ENCODE measurements around the gene NACC2. TPM values are rescaled to one million over a fixed set of nuclear protein-coding genes. Genes with fewer than 3 reads are reported as not detected.

The NACC2 gene
- total RNA-seq, 4 donors from 2014 or later = 45.6 to 55.7 (median 49.8) TPM

GRCh38 chr9:136024696-136025316 lies 70.3 kb downstream of the NACC2 start:
- DNase-seq (ENCODE audit: low spot score in 2 of 2) = no peak
- H3K27ac ChIP-seq = peak overlapping the region; percentile 34 to 74 (median 48)
- no peaks in the 10 kb centered on the region for H3K27me3 ChIP-seq
- no peak for TF ChIP-seq POLR2A (IDR thresholded peaks at IDR 0.05)
- TF ChIP-seq CTCF (IDR thresholded peaks at IDR 0.05) = no peak
- no peak for TF ChIP-seq EP300 (IDR thresholded peaks at IDR 0.05)
- WGBS, 2 donors = 44 to 46% methylated on average over 16 of the region's 16 CpGs
- peaks cover 3 to 52% (median 13%) of the 10 kb centered on the region in 4 donors for H3K4me1 ChIP-seq
- H3K9me3 ChIP-seq = no peaks in the 10 kb centered on the region
- H3K36me3 ChIP-seq = peaks cover 0 to 15% (median 0%) of the 10 kb centered on the region in 3 donors
- no peak overlapping the region for H3K4me3 ChIP-seq

- Histone ChIP-seq H3K4me1 (peaks cover 3 to 57% (median 14%) of the 10 kb centered on the region in 4 donors), H3K27me3 (no peaks in the 10 kb centered on the region), H3K9me3 (no peaks in the 10 kb centered on the region), H3K36me3 (peaks cover 0 to 10% (median 0%) of the 10 kb centered on the region in 3 donors), H3K27ac (peak overlapping the region in 3 of 4 donors; percentile 34 to 74 (median 61)), H3K4me3 (no peak overlapping the region)
- TF ChIP-seq EP300 (IDR thresholded peaks at IDR 0.05) (no peak), POLR2A (IDR thresholded peaks at IDR 0.05) (no peak), CTCF (IDR thresholded peaks at IDR 0.05) (no peak)
- 32 to 38% methylated on average over 2 of the region's 2 CpGs for WGBS, 2 donors
- no peak for DNase-seq (ENCODE audit: low spot score in 2 of 2)
These were observed 70.8 kb downstream of the NACC2 start for GRCh38 chr9:136024286-136024685.

- H3K4me1 ChIP-seq = peaks cover 3 to 64% (median 17%) of the 10 kb centered on the region in 4 donors
- 41 to 42% methylated on average over 16 of the region's 16 CpGs for WGBS, 2 donors
- H3K27me3 ChIP-seq = no peaks in the 10 kb centered on the region
- DNase-seq (ENCODE audit: low spot score in 2 of 2) = peak; percentile 53 to 64
- H3K4me3 ChIP-seq = no peak overlapping the region
- no peaks in the 10 kb centered on the region for H3K9me3 ChIP-seq
- peak in 1 of 2 donors; percentile 30 for TF ChIP-seq EP300 (IDR thresholded peaks at IDR 0.05)
- no peak for TF ChIP-seq CTCF (IDR thresholded peaks at IDR 0.05)
- H3K27ac ChIP-seq = peak overlapping the region in 2 of 4 donors; percentile 61 to 71
- peaks cover 0 to 9% (median 0%) of the 10 kb centered on the region in 3 donors for H3K36me3 ChIP-seq
These were observed 71.5 kb downstream of the NACC2 start for GRCh38 chr9:136023410-136024225.

GRCh38 chr9:136022731-136023409 lies 72.2 kb downstream of the NACC2 start:
- Histone ChIP-seq H3K27ac (peak overlapping the region in 2 of 4 donors; percentile 61 to 71), H3K36me3 (peaks cover 0 to 6% (median 0%) of the 10 kb centered on the region in 3 donors), H3K4me3 (no peak overlapping the region), H3K4me1 (peaks cover 3 to 72% (median 17%) of the 10 kb centered on the region in 4 donors), H3K27me3 (no peaks in the 10 kb centered on the region), H3K9me3 (no peaks in the 10 kb centered on the region)
- 84 to 92% methylated on average over 15 to 22 of the region's 22 CpGs for WGBS, 2 donors
- TF ChIP-seq POLR2A (IDR thresholded peaks at IDR 0.05) (no peak), EP300 (IDR thresholded peaks at IDR 0.05) (no peak), CTCF (IDR thresholded peaks at IDR 0.05) (no peak)
- no peak for DNase-seq (ENCODE audit: low spot score in 2 of 2)
